Ovary (tissue), 3 donors: ENCODE data around the gene PHKB.
"Not testable (repeated sequence)": the region's sequence is repeated elsewhere in the genome, so short reads cannot be mapped to it uniquely, and the experiment has no call there.

Source experiments
- CTCF ChIP-seq, 3 donors: fragments of 450-650 bp in 2 of 3; fragments of 200-600 bp in 1 of 3; IDR thresholded peaks; one replicate each; pipeline versions ENCODE4 v1.5.1 to v1.8.0; 2016 to 2022; ENCODE audit warnings: antibody characterized with exemption in 3 of 3, mild to moderate bottlenecking in 1 of 3
- EP300 ChIP-seq: sonication (generic); formaldehyde crosslinking; IDR thresholded peaks from one replicate; pipeline ENCODE4 v1.6.1; 2017; ENCODE audit warnings: antibody characterized with exemption
- POLR2A ChIP-seq: fragments of 450-650 bp; IDR thresholded peaks from one replicate; pipeline ENCODE4 v1.6.1; 2017; ENCODE audit warnings: antibody characterized with exemption, mild to moderate bottlenecking, moderate library complexity
- donor health status: DM: no; HTN: no; CAD: no.

GRCh38 chr16:47544255-47544654 is 83.1 kb downstream of the PHKB start:
- TF ChIP-seq CTCF (IDR thresholded peaks at IDR 0.05); POLR2A; EP300: not testable (repeated sequence)
